Upper lobe of left lung (tissue), 4 donors: Measurements from ENCODE around the gene LCA5L.

Experiments
- CTCF ChIP-seq, 6 experiments: fragments of 450-650 bp in 4 of 6; fragments of 200-600 bp in 2 of 6; sonication (generic) in 2 of 6; IDR thresholded peaks; one replicate each; pipeline ENCODE4 v1.5.1; 2016 to 2019; ENCODE audit warnings: antibody characterized with exemption in 6 of 6
- EP300 ChIP-seq, 4 donors: sonication (generic); formaldehyde crosslinking; IDR thresholded peaks; one replicate each; pipeline ENCODE4 v1.5.1; 2017; ENCODE audit warnings: antibody characterized with exemption in 4 of 4, control low read depth in 2 of 4
- POLR2A ChIP-seq, 4 donors: fragments of 450-650 bp; IDR thresholded peaks; one replicate each; pipeline ENCODE4 v1.5.1; 2016 to 2017; ENCODE audit warnings: antibody characterized with exemption in 4 of 4, mild to moderate bottlenecking in 2 of 4
- POLR2AphosphoS5 ChIP-seq, 2 donors: sonication (generic); formaldehyde crosslinking; IDR thresholded peaks; one replicate each; pipeline ENCODE4 v1.5.1; 2017; ENCODE audit warnings: antibody characterized with exemption in 2 of 2

DNA sequence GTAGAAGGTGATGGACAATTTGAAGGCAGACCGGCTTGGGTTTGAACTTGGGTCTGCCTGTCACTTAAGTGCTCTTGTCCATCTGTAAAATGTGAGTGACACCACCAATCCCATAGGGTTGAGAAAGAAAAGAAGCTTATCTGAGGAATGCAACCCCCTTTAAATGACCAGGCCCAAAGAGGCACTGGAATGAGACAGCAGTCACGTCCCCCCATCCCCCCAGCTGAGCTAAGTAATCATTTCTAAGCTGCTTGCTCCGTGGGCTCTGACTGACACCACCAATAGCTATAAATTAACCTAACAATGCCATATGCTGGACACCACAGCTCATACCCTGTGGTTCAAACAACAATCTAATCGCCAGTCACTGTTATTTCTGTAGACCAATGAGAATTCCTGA is 15.1 kb downstream of the LCA5L start:
- TF ChIP-seq POLR2A (IDR thresholded peaks at IDR 0.05) = no peak
- TF ChIP-seq EP300 (IDR thresholded peaks at IDR 0.05) = no peak
- no peak for TF ChIP-seq CTCF (IDR thresholded peaks at IDR 0.05)
- no peak for TF ChIP-seq POLR2AphosphoS5 (IDR thresholded peaks at IDR 0.05)
